Myocyte (in vitro differentiated cells): Measurements from ENCODE around the gene SRPK3. TPM values are rescaled to one million over a fixed set of nuclear protein-coding genes. Genes with fewer than 3 reads are reported as not detected.
"Not testable (repeated sequence)": the region's sequence is repeated elsewhere in the genome, so short reads cannot be mapped to it uniquely, and the experiment has no call there.

ENCODE experiments used
- DNase-seq: peaks from one replicate; pipeline ENCODE4 v3.0.0-alpha.2; 2012; ENCODE audit warnings: low read depth
- total RNA-seq: library from RNA; depleted of rRNA; stranded (reverse); fragments of >200 nt; gene quantifications from 2 replicates; pipeline ENCODE4 v1.2.3, GENCODE V29; 2014

SRPK3 gene
- total RNA-seq, 1 donor from 2014 or later = 252 TPM

- no peak for DNase-seq
Measured at GRCh38 chrX:153744210-153745066, 36.4 kb upstream of the SRPK3 start.

GRCh38 chrX:153745067-153745433 lies 35.8 kb upstream of the SRPK3 start:
- DNase-seq = not testable (repeated sequence)

- DNase-seq = no peak
Measured at GRCh38 chrX:153746359-153746758, 34.5 kb upstream of the SRPK3 start.

GRCh38 chrX:153746991-153747390 lies 33.9 kb upstream of the SRPK3 start:
- not testable (repeated sequence) for DNase-seq

GRCh38 chrX:153749017-153749416 lies 31.8 kb upstream of the SRPK3 start:
- not testable (repeated sequence) for DNase-seq

GRCh38 chrX:153750127-153750774 lies 30.6 kb upstream of the SRPK3 start:
- no peak for DNase-seq

- no peak for DNase-seq
Measured at GRCh38 chrX:153755136-153755535, 25.7 kb upstream of the SRPK3 start.

GRCh38 chrX:153761863-153762262 lies 19.0 kb upstream of the SRPK3 start:
- DNase-seq = no peak

- DNase-seq = no peak
Measured at GRCh38 chrX:153762626-153763173, 18.1 kb upstream of the SRPK3 start.

GRCh38 chrX:153763298-153763932 lies 17.4 kb upstream of the SRPK3 start:
- DNase-seq = no peak

- peak; percentile 77 for DNase-seq
Measured at GRCh38 chrX:153763989-153764755, 16.7 kb upstream of the SRPK3 start, which contains the start of gene PLXNB3. Gene PLXNB3 (plus strand): TSS chrX:153764249. CDS start chrX:153765536, 1,287 bp downstream.

- DNase-seq = no peak
Measured at GRCh38 chrX:153764786-153765137, 16.1 kb upstream of the SRPK3 start.

GRCh38 chrX:153765138-153766079 lies 15.4 kb upstream of the SRPK3 start:
- peak; percentile 41 for DNase-seq

GRCh38 chrX:153766098-153766817 lies 14.6 kb upstream of the SRPK3 start:
- peak; percentile 36 for DNase-seq

- peak; percentile 41 for DNase-seq
Measured at GRCh38 chrX:153766871-153767673, 13.8 kb upstream of the SRPK3 start.

- DNase-seq = no peak
Measured at GRCh38 chrX:153767674-153768055, 13.2 kb upstream of the SRPK3 start.

GRCh38 chrX:153768311-153769157 lies 12.3 kb upstream of the SRPK3 start:
- no peak for DNase-seq
